Testis (tissue), 3 donors: Measurements from ENCODE around the gene SMAGP. TPM values are rescaled to one million over a fixed set of nuclear protein-coding genes. Genes with fewer than 3 reads are reported as not detected.

Experiments used
- DNase-seq: peaks from one replicate; pipeline ENCODE4 v3.0.0-alpha.2; 2019
- H3K27ac ChIP-seq, 2 donors: fragments of 200-600 bp; sonication (generic); one replicate each; pipeline ENCODE4 v1.5.1; 2019
- H3K27me3 ChIP-seq: fragments of 200-600 bp; sonication (generic); one replicate; pipeline ENCODE4 v1.5.1; 2019
- H3K36me3 ChIP-seq: fragments of 200-600 bp; sonication (generic); one replicate; pipeline ENCODE4 v1.5.1; 2017; ENCODE audit warnings: low read depth; ENCODE audit errors: missing control alignments
- H3K4me1 ChIP-seq: fragments of 200-600 bp; sonication (generic); one replicate; pipeline ENCODE4 v1.5.1; 2019
- H3K4me3 ChIP-seq, 2 donors: fragments of 200-600 bp; sonication (generic); one replicate each; pipeline ENCODE4 v1.5.1; 2017 to 2019
- H3K9me3 ChIP-seq: fragments of 200-600 bp; sonication (generic); one replicate; pipeline ENCODE4 v1.5.1; 2017
- CTCF ChIP-seq, 3 experiments: fragments of 450-650 bp in 2 of 3; fragments of 200-600 bp in 1 of 3; sonication (generic) in 1 of 3; IDR thresholded peaks; one replicate each; pipeline ENCODE4 v1.5.1; 2016 to 2019; ENCODE audit warnings: antibody characterized with exemption in 3 of 3, mild to moderate bottlenecking in 2 of 3, moderate library complexity in 1 of 3
- POLR2A ChIP-seq: fragments of 450-650 bp; IDR thresholded peaks from one replicate; pipeline ENCODE4 v1.6.1; 2017; ENCODE audit warnings: antibody characterized with exemption, mild to moderate bottlenecking, moderate library complexity
- WGBS, 2 donors: methylation state at CpG; one replicate each; pipeline ENCODE4 v1.1.5; 2018; 5-methylcytosine and 5-hydroxymethylcytosine counted together
- intact Hi-C: fragments of 100-400 bp; cut with DNase I; formaldehyde crosslinking; loops from one replicate; pipeline ENCODE4 v1.15.1; 2023; ENCODE audit warnings: low total_unique reads
- polyA plus RNA-seq: library from polyadenylated mRNA; stranded (reverse); fragments of 350-450 nt; fragmentation: Illumina TruSeq; extraction: RNeasy Lipid Tissue Mini Kit (QIAGEN cat#74804); gene quantifications from one replicate; pipeline ENCODE4 v1.2.3, GENCODE V29; 2014; ENCODE audit warnings: low read depth, low replicate concordance; ENCODE audit not compliant: insufficient read depth
- total RNA-seq, 2 donors: library from RNA; depleted of rRNA; stranded (reverse); fragments of >200 nt; gene quantifications; one replicate each; pipeline ENCODE4 v1.2.3, GENCODE V29; 2016

SMAGP gene
- total and polyA plus RNA-seq, 3 donors from 2014 or later, result 12.2 to 16.0 (median 13.5) TPM

- WGBS, 2 donors, result 0% methylated on average over 25 to 34 of the region's 35 CpGs
- H3K9me3 ChIP-seq, result no peaks in the 10 kb centered on the region
- no peak for TF ChIP-seq POLR2A
- TF ChIP-seq CTCF (IDR thresholded peaks at IDR 0.05), result peak; percentile 19 to 57 (median 45)
- H3K4me3 ChIP-seq, result peak within 1 kb of the TSS; percentile 84 to 91
- H3K4me1 ChIP-seq, result no peaks in the 10 kb centered on the region
- H3K36me3 ChIP-seq, result no peaks in the 10 kb centered on the region
- peak within 1 kb of the TSS; percentile 95 for H3K27ac ChIP-seq
- intact Hi-C loops, result no loop called here
- no peaks in the 10 kb centered on the region for H3K27me3 ChIP-seq
- peak; percentile 51 for DNase-seq
Observed at GRCh38 chr12:51217968-51218606, 52.1 kb downstream of the SMAGP start, which contains the start of gene POU6F1. Gene POU6F1, minus strand, starts transcription at chr12:51218062. Its CDS starts 11,226 bp downstream, at chr12:51206836.

- 1 to 2% methylated on average over 62 to 81 of the region's 81 CpGs for WGBS, 2 donors
Observed at GRCh38 chr12:51217133-51217967, 52.9 kb downstream of the SMAGP start.

GRCh38 chr12:51216642-51217041 lies 53.6 kb downstream of the SMAGP start:
- no peak for DNase-seq
- 18 to 27% methylated on average over 7 of the region's 7 CpGs for WGBS, 2 donors
- intact Hi-C loops, result no loop called here

More at GRCh38 chr12:51217133-51217967, 52.9 kb downstream of the SMAGP start:
- intact Hi-C loops, result no loop called here
- Histone ChIP-seq H3K27me3 (no peaks in the 10 kb centered on the region), H3K4me1 (no peaks in the 10 kb centered on the region), H3K4me3 (peak overlapping the region; percentile 84 to 91), H3K36me3 (no peaks in the 10 kb centered on the region), H3K27ac (peak overlapping the region; percentile 95), H3K9me3 (no peaks in the 10 kb centered on the region)
- DNase-seq, result peak; percentile 52
- TF ChIP-seq POLR2A (no peak), CTCF (IDR thresholded peaks at IDR 0.05) (peak in 1 of 3 experiments; percentile 14)

GRCh38 chr12:51214895-51215294 lies 55.3 kb downstream of the SMAGP start:
- Histone ChIP-seq H3K27ac (no peak overlapping the region), H3K4me1 (no peaks in the 10 kb centered on the region), H3K36me3 (no peaks in the 10 kb centered on the region), H3K4me3 (no peak overlapping the region), H3K9me3 (no peaks in the 10 kb centered on the region), H3K27me3 (no peaks in the 10 kb centered on the region)
- intact Hi-C loops, result no loop called here
- DNase-seq, result no peak
- TF ChIP-seq POLR2A, result no peak
- no peak for TF ChIP-seq CTCF (IDR thresholded peaks at IDR 0.05)
- 91 to 93% methylated on average over 5 of the region's 5 CpGs for WGBS, 2 donors

More at GRCh38 chr12:51216642-51217041, 53.6 kb downstream of the SMAGP start:
- H3K27ac ChIP-seq, result peak overlapping the region; percentile 95
- H3K9me3 ChIP-seq, result no peaks in the 10 kb centered on the region
- H3K4me3 ChIP-seq, result peak overlapping the region; percentile 84 to 91
- H3K36me3 ChIP-seq, result no peaks in the 10 kb centered on the region
- H3K27me3 ChIP-seq, result no peaks in the 10 kb centered on the region
- TF ChIP-seq POLR2A (no peak), CTCF (IDR thresholded peaks at IDR 0.05) (no peak)
- no peaks in the 10 kb centered on the region for H3K4me1 ChIP-seq
